NB4 (cell line): ENCODE results near the gene DAB1.

Source experiments
- CTCF ChIP-seq: IDR thresholded peaks from one replicate; pipeline ENCODE4 v1.5.1; 2012; ENCODE audit warnings: low read depth, low read length
- MAX ChIP-seq: IDR thresholded peaks from 2 replicates; pipeline ENCODE4 v1.6.1; 2011; ENCODE audit warnings: low read depth, low read length
- POLR2A ChIP-seq: IDR thresholded peaks from 2 replicates; pipeline ENCODE4 v1.6.1; 2011; ENCODE audit warnings: mild to moderate bottlenecking; ENCODE audit not compliant: insufficient read length; ENCODE audit errors: extremely low read depth

- TF ChIP-seq CTCF (no peak), MAX (no peak), POLR2A (no peak)
These were observed 359.3 kb downstream of the DAB1 start for GRCh38 chr1:57064379-57065140.
